Measurements from ENCODE around the gene AIP.

AIP gene

DNA sequence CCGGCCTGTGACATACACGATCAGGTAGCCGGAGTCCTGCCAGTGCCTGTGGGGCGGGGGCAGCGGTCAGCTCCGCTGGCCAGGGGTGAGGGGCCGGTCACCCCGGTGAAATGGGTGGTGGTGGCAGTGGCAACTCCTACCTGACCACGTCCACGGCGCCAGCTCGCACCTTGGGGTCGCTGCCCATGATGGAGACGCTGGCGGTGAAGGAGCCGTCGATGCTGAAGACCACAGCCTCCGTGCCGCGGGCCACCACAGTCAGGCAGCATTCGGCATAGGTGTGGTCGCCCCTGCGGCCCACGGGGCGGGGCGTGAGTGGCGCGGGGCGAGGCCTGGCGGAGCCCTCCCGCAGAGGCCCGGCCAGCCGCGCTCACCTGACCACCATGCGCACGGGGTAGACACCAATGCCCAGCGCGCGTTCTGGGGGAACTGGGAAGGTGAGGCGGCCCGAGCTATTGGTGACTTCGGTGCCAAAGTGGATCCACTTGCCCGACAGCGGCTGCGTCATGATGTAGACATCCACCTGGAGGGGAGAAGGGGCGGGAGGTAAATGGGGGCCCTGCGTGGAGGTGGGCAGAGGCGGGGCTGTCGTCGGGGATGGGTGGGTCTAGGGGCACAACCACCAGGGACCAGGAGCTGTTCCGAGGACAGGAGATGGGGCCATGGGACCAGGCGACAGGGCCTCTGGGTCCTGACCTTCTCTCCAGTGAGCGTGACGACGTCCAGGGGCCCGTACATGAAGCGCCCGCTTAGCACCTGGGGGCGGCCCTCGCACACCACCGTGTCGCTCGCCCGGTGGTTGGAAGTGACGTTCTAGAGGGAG is 10.9 kb downstream of the AIP start:
- DNase-seq (ENCODE audit: low spot score) = no peak

GRCh38 chr11:67494371-67495233 is 11.8 kb downstream of the AIP start:
- DNase-seq (ENCODE audit: low spot score) = no peak

DNA sequence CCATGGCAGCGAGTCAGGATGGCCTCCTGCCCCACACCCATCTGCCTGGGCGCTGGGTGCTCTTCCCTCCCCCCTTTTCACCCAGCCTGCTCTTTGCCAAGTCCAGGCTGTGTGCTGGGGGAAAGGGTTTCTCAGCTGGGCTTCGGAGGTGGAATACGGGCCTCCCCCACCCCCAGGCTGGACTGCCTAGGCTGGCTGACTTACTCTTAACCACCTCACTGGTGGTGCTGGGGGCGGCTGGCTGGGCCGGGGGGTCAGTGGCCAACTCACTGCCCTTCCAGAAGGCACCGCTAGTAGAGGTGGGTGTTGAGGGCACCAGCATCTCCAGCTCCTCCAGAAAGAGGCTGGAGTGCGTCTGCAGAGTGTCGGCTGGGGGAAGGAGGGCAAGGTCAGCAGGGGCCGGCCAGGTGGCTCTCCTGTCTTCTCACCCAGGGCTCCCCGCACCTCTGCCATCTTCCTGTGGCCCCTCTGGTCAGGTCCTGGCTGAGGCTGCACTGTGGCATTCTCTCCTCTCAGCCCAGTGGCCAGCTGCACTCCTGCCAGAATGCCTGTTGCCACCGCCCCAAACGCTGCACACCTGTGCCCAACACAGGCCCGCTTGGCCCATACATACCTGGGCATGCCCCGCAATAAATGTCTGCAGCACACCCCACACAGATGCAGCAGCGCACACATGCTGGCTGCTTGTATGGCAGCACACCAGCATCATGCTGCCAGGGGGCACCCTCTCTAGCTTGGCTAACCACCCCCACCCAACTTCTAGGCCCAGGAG is 12.6 kb downstream of the AIP start:
- DNase-seq (ENCODE audit: low spot score) = no peak

GRCh38 chr11:67496113-67496512 is 13.3 kb downstream of the AIP start:
- no peak for DNase-seq (ENCODE audit: low spot score)

DNA sequence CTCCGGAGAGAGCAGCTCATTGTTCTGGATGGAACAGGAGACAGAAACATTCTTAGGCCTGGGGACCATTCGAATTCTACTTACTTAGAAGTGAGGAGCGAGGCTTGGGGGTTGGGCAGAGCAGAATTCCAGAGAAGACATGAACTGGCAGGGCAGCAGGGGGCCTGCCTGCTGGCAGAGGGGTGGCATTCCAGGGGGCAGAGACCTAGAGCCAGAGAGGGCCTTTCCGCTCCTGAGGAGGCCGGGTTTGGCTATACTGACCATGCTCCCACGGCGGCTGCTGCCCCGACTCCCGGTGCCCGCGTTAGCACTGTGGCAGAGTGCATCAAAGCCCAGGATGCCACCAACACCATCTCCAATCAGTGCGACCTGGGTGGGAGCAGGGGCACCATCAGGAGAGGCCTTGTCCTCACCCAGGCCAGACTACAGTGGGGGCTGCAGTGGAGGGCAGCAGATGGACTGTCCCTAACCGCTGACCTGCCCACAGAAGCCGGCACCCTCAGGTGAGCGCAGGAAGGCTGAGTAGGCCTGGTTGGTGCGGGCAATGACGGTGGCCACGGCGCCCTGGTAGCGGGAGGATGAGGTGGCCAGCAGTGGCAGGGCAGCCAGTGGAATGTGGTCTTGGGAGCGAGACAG is 14.9 kb downstream of the AIP start:
- no peak for DNase-seq (ENCODE audit: low spot score)

DNA sequence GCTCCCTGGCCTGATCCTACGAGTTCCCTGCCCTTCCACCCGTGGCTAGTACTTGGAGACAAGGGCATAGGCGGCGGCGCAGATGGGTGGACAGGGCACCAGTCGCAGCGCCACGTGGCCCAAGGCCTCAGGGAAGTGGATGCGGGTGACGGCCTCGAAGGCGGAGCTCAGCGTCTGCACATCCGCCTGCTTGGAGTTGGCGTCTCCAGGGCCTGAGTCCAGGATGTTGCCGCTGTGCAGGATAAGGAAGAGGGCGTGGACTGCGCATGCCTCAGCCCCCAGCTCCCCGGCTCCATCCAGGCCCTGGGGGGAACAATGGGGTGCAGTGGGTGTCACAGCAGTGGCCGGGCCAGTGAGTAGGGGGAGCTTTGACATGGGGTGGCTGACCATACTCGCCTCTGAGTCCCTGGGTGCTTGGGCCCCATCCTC is 15.7 kb downstream of the AIP start:
- DNase-seq (ENCODE audit: low spot score) = no peak

GRCh38 chr11:67499808-67500483 is 17.1 kb downstream of the AIP start:
- no peak for DNase-seq (ENCODE audit: low spot score)

DNA sequence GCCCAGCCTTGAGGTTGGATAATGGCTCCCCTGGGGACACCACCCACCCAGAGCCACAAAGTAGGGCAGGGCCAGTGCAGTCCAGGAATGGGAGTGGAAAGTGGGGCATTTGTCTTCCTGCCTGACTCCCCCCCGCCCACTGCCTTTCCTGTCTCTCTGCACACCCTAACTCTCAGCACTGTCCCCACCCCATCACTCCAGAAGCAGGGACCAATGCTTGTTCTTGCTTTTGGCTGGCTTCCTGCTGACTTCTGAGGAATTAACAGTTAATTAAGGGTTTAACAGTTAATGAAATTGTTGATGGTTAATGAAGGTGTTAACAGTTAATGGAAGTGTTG is 17.6 kb downstream of the AIP start:
- no peak for DNase-seq (ENCODE audit: low spot score)

GRCh38 chr11:67500831-67501715 is 18.2 kb downstream of the AIP start:
- DNase-seq (ENCODE audit: low spot score) = no peak

- no peak for DNase-seq (ENCODE audit: low spot score)
These were observed 19.0 kb downstream of the AIP start for GRCh38 chr11:67501854-67502253.

GRCh38 chr11:67502328-67502979 is 19.6 kb downstream of the AIP start:
- DNase-seq (ENCODE audit: low spot score) = no peak

DNA sequence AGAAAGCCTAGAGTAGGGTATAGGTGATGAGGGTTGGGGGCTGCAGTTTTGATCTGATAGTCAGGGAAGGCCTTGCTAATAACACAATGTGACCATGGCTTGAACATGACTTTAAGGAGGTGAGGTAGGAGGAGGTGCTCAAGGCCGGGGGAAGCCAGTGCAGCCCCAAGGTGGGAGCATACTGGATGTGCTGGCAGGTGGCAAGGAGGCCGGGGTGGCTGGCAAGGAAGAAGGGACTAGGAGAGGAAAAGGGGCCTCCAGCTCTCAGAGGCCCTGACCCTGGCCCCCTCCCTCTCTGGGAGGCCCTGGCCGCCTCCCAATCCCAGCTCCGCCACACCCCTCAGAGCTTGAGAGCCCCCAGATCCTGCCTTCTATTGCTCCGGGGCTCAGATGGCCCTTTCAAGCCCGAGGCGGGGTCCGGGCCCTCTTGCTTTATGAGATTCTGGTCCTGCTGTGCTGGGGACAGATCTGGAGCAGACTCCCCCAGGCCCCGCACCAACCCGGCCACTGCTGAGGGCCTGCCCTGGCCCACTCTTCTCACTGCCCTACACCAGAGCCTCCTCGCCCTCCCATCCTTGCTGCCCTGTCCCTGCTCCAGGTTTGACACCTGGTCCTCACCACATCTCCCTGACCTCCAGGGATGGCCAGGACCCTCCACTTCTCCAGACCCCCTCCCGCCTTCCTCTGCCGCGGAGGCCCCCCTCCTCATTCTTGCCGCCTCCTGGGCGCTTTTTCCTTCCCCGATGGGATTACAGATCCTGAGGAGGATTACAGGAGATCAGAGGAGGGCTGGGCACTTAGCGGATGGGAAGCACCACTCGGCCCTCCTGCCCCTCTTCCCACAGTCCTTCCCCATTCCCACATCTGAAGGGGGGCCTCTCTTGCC is 20.5 kb downstream of the AIP start:
- no peak for DNase-seq (ENCODE audit: low spot score)

GRCh38 chr11:67504005-67504949 is 21.5 kb downstream of the AIP start:
- peak; percentile 95 for DNase-seq (ENCODE audit: low spot score)

DNA sequence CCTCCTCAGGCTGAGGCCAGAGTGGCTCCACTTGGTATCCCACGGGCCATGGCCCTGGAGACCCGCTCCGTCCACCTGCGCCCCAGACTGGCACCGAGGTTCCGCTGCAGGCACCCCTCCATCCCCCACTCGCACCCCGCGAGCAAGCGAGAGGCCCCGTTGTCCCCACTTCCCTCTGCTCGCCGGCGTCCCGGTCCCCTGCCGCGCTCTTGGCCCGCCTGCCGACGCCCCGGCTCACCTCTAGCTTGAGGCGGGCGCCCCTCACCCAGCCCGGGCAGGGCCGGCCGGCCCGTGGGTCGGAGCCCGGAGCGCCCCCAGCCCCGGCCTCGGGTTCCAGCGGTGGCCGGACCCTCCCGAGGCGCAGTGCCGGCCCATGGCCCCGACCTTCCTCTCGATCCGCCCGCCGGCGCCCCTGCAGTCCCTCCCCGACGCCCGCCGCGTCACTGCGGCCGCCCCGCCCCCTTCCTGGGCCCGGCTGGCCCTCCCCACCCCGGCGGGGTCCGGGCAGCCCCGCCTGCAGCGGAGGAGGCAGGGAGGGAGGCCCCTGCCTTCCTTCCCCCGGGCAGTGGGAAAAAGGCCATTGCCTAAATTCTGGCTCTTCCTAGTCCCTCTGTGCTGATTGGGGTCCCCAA is 22.2 kb downstream of the AIP start, which contains the start of gene PITPNM1:
Gene PITPNM1, minus strand, starts transcription at position 414 of the 632 bp plus-strand sequence. CDS start 1,183 bp downstream, outside the sequence.
- DNase-seq (ENCODE audit: low spot score) = peak; percentile 100

DNA sequence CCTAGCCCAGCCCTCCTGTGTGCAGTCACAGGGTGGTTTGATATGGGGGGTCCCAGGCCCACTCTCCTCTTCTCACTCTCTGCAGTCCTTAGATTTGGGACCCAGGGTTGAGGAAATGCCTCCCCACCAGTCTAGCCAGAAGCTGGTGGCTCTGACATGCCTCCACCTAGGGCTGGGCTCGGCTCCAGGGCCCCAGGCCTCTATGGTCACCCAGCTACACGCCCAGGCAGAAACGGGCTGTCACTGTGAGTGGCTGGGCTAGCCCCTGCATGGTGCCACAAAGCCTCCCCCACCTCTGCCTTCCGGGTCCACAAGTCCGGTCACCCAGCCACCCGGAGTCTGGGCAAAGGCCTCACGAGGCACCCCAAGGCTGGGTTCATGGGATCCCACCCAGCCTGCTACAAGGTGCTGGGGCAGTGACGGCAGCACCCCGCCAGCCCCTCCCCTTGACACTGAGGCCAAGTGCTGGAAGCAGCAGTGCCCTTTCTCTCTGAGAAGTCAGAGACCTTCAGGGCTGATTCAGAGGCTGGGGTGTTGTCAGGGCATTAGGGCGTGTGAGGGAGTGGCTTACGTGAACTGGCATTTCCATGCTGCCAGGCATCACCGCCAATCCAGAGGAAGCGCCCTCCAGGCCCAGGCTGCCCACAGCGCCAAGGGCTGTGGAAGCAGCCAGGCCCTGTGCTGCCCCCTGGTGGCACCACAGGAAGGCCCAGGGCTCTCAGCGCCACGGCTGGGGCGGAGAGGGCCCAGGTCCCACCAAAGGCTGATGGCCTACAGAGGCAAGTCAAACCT is 23.0 kb downstream of the AIP start:
- DNase-seq (ENCODE audit: low spot score) = peak; percentile 100

- no peak for DNase-seq (ENCODE audit: low spot score)
These were observed 23.7 kb downstream of the AIP start for GRCh38 chr11:67506426-67507051.
